H1 (cell line): ENCODE data around the gene DEAF1. TPM values are rescaled to one million over a fixed set of nuclear protein-coding genes. Genes with fewer than 3 reads are reported as not detected.

Experiments used
- CHD7 ChIP-seq: fragments of 300-600 bp; sonication (generic); IDR thresholded peaks from 2 replicates; pipeline ENCODE4 v1.7.1; 2012; ENCODE audit warnings: low read length, moderate library complexity, mild to moderate bottlenecking, inconsistent platforms; ENCODE audit not compliant: insufficient replicate concordance
- HDAC2 ChIP-seq, 2 experiments: fragments of 300-600 bp in 1 of 2; sonication (generic) in 1 of 2; IDR thresholded peaks; 2 replicates each; pipeline ENCODE4 v1.6.1; 2011 to 2012; ENCODE audit warnings: low read depth in 2 of 2, low read length in 2 of 2, mild to moderate bottlenecking in 2 of 2, moderate library complexity in 2 of 2, borderline replicate concordance in 1 of 2, inconsistent platforms in 1 of 2
- JUND ChIP-seq: IDR thresholded peaks from 2 replicates; pipeline ENCODE4 v1.6.1; 2011; ENCODE audit warnings: mild to moderate bottlenecking, improper control_type of control experiment, low read length
- KDM1A ChIP-seq: fragments of 200-600, 300-600 bp; sonication (generic); IDR thresholded peaks from 2 replicates; pipeline ENCODE4 v1.7.1; 2016; ENCODE audit warnings: mild to moderate bottlenecking, low read length, borderline replicate concordance
- NANOG ChIP-seq: IDR thresholded peaks from 2 replicates; pipeline ENCODE4 v1.6.1; 2011; ENCODE audit warnings: low read length, low read depth, mild to moderate bottlenecking, inconsistent platforms; ENCODE audit not compliant: insufficient read depth, poor library complexity, severe bottlenecking
- RXRA ChIP-seq: IDR thresholded peaks from 2 replicates; pipeline ENCODE4 v1.6.1; 2011; ENCODE audit warnings: low read depth, mild to moderate bottlenecking, low read length, moderate library complexity; ENCODE audit not compliant: insufficient read depth
- SIRT6 ChIP-seq: IDR thresholded peaks from one replicate; pipeline ENCODE4 v1.7.1; 2012; ENCODE audit warnings: low read length, inconsistent platforms
- TAF1 ChIP-seq: IDR thresholded peaks from 2 replicates; pipeline ENCODE4 v1.6.1; 2011; ENCODE audit warnings: mild to moderate bottlenecking, low read depth, low read length
- TBP ChIP-seq: IDR thresholded peaks from 2 replicates; pipeline ENCODE4 v1.6.1; 2011; ENCODE audit warnings: low read depth, low read length, improper control_type of control experiment
- TCF12 ChIP-seq: IDR thresholded peaks from 2 replicates; pipeline ENCODE4 v1.6.1; 2011; ENCODE audit warnings: low read depth, mild to moderate bottlenecking, low read length
- ZNF274 ChIP-seq: IDR thresholded peaks from 2 replicates; pipeline ENCODE4 v1.7.0; 2012; ENCODE audit warnings: low read length, borderline replicate concordance; ENCODE audit errors: extremely low read depth
- polyA plus RNA-seq, 7 experiments: library from polyadenylated mRNA; depleted of rRNA in 3 of 7; stranded (reverse) in 5 of 7; unstranded in 2 of 7; fragments of >200 nt in 5 of 7; fragments of 200-250 nt in 2 of 7; gene quantifications; 1 replicate in 5 of 7; 2 replicates in 1 of 7; 4 replicates in 1 of 7; pipeline versions ENCODE4 v1.2.1 to v1.2.3, GENCODE V29; 2011 to 2013; ENCODE audit warnings: missing spikeins in 2 of 7, mixed read lengths in 2 of 7
- total RNA-seq: library from RNA; stranded (reverse); fragmentation: NEBNext Ultra II Directional; extraction: Animal tissue kit (Norgen Biotek cat#: 25700); gene quantifications from 2 replicates; pipeline ENCODE4 v1.2.1, GENCODE V29; 2021

DEAF1 gene
- total and polyA plus RNA-seq, 2 of the 8 experiments (the other 6 are each of a cell fraction or from before 2014, with no cell fraction given) = 47.3 to 58.4 TPM

GRCh38 chr11:617199-617911 lies 77.7 kb downstream of the DEAF1 start (continued):
- TF ChIP-seq CHD7 = no peak
- no peak for TF ChIP-seq HDAC2 (IDR thresholded peaks at IDR 0.05; ENCODE audit: borderline replicate concordance in 1 of 2, low read depth in 2 of 2, low read length in 2 of 2)
- TF ChIP-seq SIRT6 = no peak
- TF ChIP-seq TBP = no peak
- no peak for TF ChIP-seq JUND
- no peak for TF ChIP-seq TCF12
- TF ChIP-seq KDM1A = no peak
- no peak for TF ChIP-seq NANOG
- TF ChIP-seq RXRA = no peak
- TF ChIP-seq TAF1 = no peak
- TF ChIP-seq ZNF274 = no peak
